ENCODE results near the gene RNF150. TPM values are rescaled to one million over a fixed set of nuclear protein-coding genes. Genes with fewer than 3 reads are reported as not detected.

RNF150 gene
- total RNA-seq, 1 donor from 2014 or later: 56.5 TPM

- DNase-seq (ENCODE audit: extremely low spot score, unreplicated experiment): no peak
- Mint-ChIP-seq H3K36me3 (ENCODE audit: unreplicated experiment) (peaks cover 33% of the 10 kb centered on the region), H3K27ac (ENCODE audit: unreplicated experiment) (no peak overlapping the region), H3K27me3 (ENCODE audit: unreplicated experiment) (no peaks in the 10 kb centered on the region), H3K4me1 (ENCODE audit: unreplicated experiment) (peaks cover 18% of the 10 kb centered on the region), H3K4me3 (ENCODE audit: unreplicated experiment) (no peak overlapping the region), H3K9me3 (ENCODE audit: unreplicated experiment) (no peaks in the 10 kb centered on the region)
- TF ChIP-seq CTCF (IDR thresholded peaks at IDR 0.05): no peak
These were observed 267.7 kb downstream of the RNF150 start for GRCh38 chr4:140865253-140866217.

- H3K4me3 Mint-ChIP-seq (ENCODE audit: unreplicated experiment): no peak overlapping the region
- peaks cover 33% of the 10 kb centered on the region for H3K36me3 Mint-ChIP-seq (ENCODE audit: unreplicated experiment)
- no peak for TF ChIP-seq CTCF (IDR thresholded peaks at IDR 0.05)
- H3K4me1 Mint-ChIP-seq (ENCODE audit: unreplicated experiment): peaks cover 26% of the 10 kb centered on the region
- no peaks in the 10 kb centered on the region for H3K27me3 Mint-ChIP-seq (ENCODE audit: unreplicated experiment)
- peak overlapping the region; percentile 63 for H3K27ac Mint-ChIP-seq (ENCODE audit: unreplicated experiment)
- H3K9me3 Mint-ChIP-seq (ENCODE audit: unreplicated experiment): no peaks in the 10 kb centered on the region
- no peak for DNase-seq (ENCODE audit: extremely low spot score, unreplicated experiment)
These were observed 270.1 kb downstream of the RNF150 start for GRCh38 chr4:140863197-140863596.

GRCh38 chr4:140862177-140862442, 271.2 kb downstream of the RNF150 start:
- no peak overlapping the region for H3K27ac Mint-ChIP-seq (ENCODE audit: unreplicated experiment)
- peaks cover 27% of the 10 kb centered on the region for H3K4me1 Mint-ChIP-seq (ENCODE audit: unreplicated experiment)
- H3K27me3 Mint-ChIP-seq (ENCODE audit: unreplicated experiment): no peaks in the 10 kb centered on the region
- no peak overlapping the region for H3K4me3 Mint-ChIP-seq (ENCODE audit: unreplicated experiment)
- peaks cover 22% of the 10 kb centered on the region for H3K36me3 Mint-ChIP-seq (ENCODE audit: unreplicated experiment)
- TF ChIP-seq CTCF (IDR thresholded peaks at IDR 0.05): no peak
- no peak for DNase-seq (ENCODE audit: extremely low spot score, unreplicated experiment)
- H3K9me3 Mint-ChIP-seq (ENCODE audit: unreplicated experiment): no peaks in the 10 kb centered on the region

- Mint-ChIP-seq H3K27ac (ENCODE audit: unreplicated experiment) (peak overlapping the region; percentile 19), H3K4me3 (ENCODE audit: unreplicated experiment) (no peak overlapping the region), H3K4me1 (ENCODE audit: unreplicated experiment) (peaks cover 32% of the 10 kb centered on the region), H3K9me3 (ENCODE audit: unreplicated experiment) (no peaks in the 10 kb centered on the region), H3K27me3 (ENCODE audit: unreplicated experiment) (no peaks in the 10 kb centered on the region), H3K36me3 (ENCODE audit: unreplicated experiment) (peaks cover 17% of the 10 kb centered on the region)
- peak; percentile 86 for TF ChIP-seq CTCF (IDR thresholded peaks at IDR 0.05)
- DNase-seq (ENCODE audit: extremely low spot score, unreplicated experiment): peak; percentile 87
These were observed 271.7 kb downstream of the RNF150 start for GRCh38 chr4:140861359-140862176.

- H3K36me3 Mint-ChIP-seq (ENCODE audit: unreplicated experiment): peaks cover 7% of the 10 kb centered on the region
- no peaks in the 10 kb centered on the region for H3K27me3 Mint-ChIP-seq (ENCODE audit: unreplicated experiment)
- no peaks in the 10 kb centered on the region for H3K9me3 Mint-ChIP-seq (ENCODE audit: unreplicated experiment)
- no peak for DNase-seq (ENCODE audit: extremely low spot score, unreplicated experiment)
- H3K4me3 Mint-ChIP-seq (ENCODE audit: unreplicated experiment): no peak overlapping the region
- peaks cover 36% of the 10 kb centered on the region for H3K4me1 Mint-ChIP-seq (ENCODE audit: unreplicated experiment)
- H3K27ac Mint-ChIP-seq (ENCODE audit: unreplicated experiment): peak overlapping the region; percentile 38
- TF ChIP-seq CTCF (IDR thresholded peaks at IDR 0.05): no peak
These were observed 274.4 kb downstream of the RNF150 start for GRCh38 chr4:140858897-140859296.

Measured in osteocyte (in vitro differentiated cells).